Gastrocnemius medialis (tissue), 4 donors: Measurements from ENCODE around the gene SMOC1. TPM values are rescaled to one million over a fixed set of nuclear protein-coding genes. Genes with fewer than 3 reads are reported as not detected.

Source experiments
- ATAC-seq, 2 donors: fragments of 150-250 bp; one replicate each; pipeline ENCODE4 v1.9.1; 2016
- DNase-seq, 2 donors: peaks; one replicate each; pipeline ENCODE4 v3.0.0-alpha.2; 2019
- H3K27ac ChIP-seq, 4 donors: fragments of 200-600 bp; sonication (generic); 1 replicate in 1 of 4; 2 replicates in 3 of 4; pipeline ENCODE4 v1.5.1; 2016 to 2018; ENCODE audit warnings: mild to moderate bottlenecking in 2 of 4, moderate library complexity in 1 of 4
- H3K27me3 ChIP-seq, 3 donors: fragments of 200-600 bp; sonication (generic) in 2 of 3; 1 replicate in 1 of 3; 2 replicates in 2 of 3; pipeline versions ENCODE4 v1.5.1 to v1.6.0; 2016 to 2019; ENCODE audit warnings: mild to moderate bottlenecking in 1 of 3, moderate library complexity in 1 of 3
- H3K36me3 ChIP-seq, 2 donors: fragments of 200-600 bp; sonication (generic) in 1 of 2; one replicate each; pipeline ENCODE4 v1.5.1; 2017 to 2018
- H3K4me1 ChIP-seq, 2 donors: fragments of 200-600 bp; sonication (generic) in 1 of 2; one replicate each; pipeline ENCODE4 v1.5.1; 2016 to 2017; ENCODE audit warnings: mild to moderate bottlenecking in 2 of 2
- H3K4me3 ChIP-seq, 4 donors: fragments of 200-600 bp; sonication (generic) in 3 of 4; 1 replicate in 1 of 4; 2 replicates in 3 of 4; pipeline ENCODE4 v1.5.1; 2016 to 2019; ENCODE audit warnings: mild to moderate bottlenecking in 2 of 4
- H3K9me3 ChIP-seq, 3 donors: fragments of 200-600 bp; sonication (generic) in 2 of 3; 1 replicate in 1 of 3; 2 replicates in 2 of 3; pipeline ENCODE4 v1.5.1; 2016 to 2019
- POLR2A ChIP-seq, 2 donors: fragments of 450-650 bp; IDR thresholded peaks; one replicate each; pipeline ENCODE4 v1.6.1; 2017; ENCODE audit warnings: antibody characterized with exemption in 2 of 2, mild to moderate bottlenecking in 2 of 2, moderate library complexity in 2 of 2
- in situ Hi-C, 4 donors: fragments of 200-750 bp; cut with MboI; loops; one replicate each; pipeline versions ENCODE4 v1.15.0 to v1.8.0; 2017; ENCODE audit warnings: low sequenced_read_pairs in 4 of 4
- intact Hi-C: fragments of 100-400 bp; cut with DNase I; formaldehyde crosslinking; loops from one replicate; pipeline ENCODE4 v1.15.1; 2023; ENCODE audit warnings: low total_unique reads
- total RNA-seq, 4 donors: library from RNA; depleted of rRNA; stranded (reverse); fragments of >200 nt; gene quantifications; one replicate each; pipeline versions ENCODE4 v1.1.0 to v1.2.3, GENCODE V29; 2016
- TF ChIP-seq, protein P1 (sequence below), 5 experiments: fragments of 450-650 bp in 3 of 5; fragments of 200-600 bp in 2 of 5; sonication (generic) in 2 of 5; IDR thresholded peaks in 4 of 5; conservative IDR thresholded peaks in 1 of 5; 1 replicate in 4 of 5; 2 replicates in 1 of 5; pipeline ENCODE4 v1.5.1; 2016 to 2019; ENCODE audit warnings: antibody characterized with exemption in 5 of 5, mild to moderate bottlenecking in 3 of 5, moderate library complexity in 3 of 5

The SMOC1 gene
- total RNA-seq, 4 donors from 2014 or later = 2.7 to 10.2 (median 7.8) TPM

DNA sequence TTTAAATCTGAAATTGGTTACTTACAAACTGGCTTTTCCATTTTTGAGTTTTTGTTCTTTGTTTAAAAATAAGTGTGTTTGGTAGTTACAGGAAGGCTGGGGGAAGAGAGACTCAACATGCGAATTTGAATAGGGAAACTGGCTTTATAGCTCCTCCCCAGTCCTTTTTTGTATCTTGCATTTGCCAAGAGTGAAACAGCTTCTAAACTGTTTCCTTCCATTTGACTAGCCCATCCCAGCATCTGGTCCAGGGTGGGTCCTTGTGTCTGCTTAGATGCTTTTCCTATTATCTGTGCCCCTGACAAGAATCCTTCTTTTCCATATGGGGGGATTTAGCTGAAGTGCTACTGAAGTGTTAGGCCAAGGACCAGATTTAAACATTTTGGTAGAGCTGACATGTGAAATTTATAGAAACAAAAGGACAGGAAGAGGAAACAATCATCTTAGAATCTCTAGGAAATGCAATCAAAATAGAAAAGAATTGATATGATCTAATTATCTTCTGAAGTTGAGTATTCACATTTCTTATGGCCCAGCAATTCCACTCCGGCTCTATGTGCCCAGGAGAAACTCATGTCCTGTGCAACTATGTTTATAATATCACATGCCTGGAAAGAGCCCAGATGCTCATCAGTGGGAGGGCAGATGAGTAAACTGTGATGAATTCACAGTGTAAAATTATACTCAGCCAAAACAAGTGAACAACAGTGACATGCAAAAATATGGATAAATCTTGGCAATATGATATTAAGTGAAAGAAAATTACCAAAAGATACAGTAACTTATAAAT, 7.4 kb downstream of the SMOC1 start:
- no peaks in the 10 kb centered on the region for H3K36me3 ChIP-seq
- intact Hi-C loops (no loop called here), in situ Hi-C loops (no loop called here)
- H3K4me3 ChIP-seq = no peak overlapping the region
- peaks cover 3 to 8% of the 10 kb centered on the region in 2 donors for H3K4me1 ChIP-seq
- peak overlapping the region in 1 of 4 donors; percentile 50 for H3K27ac ChIP-seq
- no peaks in the 10 kb centered on the region for H3K9me3 ChIP-seq
- ATAC-seq = peak; percentile 49 to 88
- no peaks in the 10 kb centered on the region for H3K27me3 ChIP-seq
- TF ChIP-seq, protein P1, sequence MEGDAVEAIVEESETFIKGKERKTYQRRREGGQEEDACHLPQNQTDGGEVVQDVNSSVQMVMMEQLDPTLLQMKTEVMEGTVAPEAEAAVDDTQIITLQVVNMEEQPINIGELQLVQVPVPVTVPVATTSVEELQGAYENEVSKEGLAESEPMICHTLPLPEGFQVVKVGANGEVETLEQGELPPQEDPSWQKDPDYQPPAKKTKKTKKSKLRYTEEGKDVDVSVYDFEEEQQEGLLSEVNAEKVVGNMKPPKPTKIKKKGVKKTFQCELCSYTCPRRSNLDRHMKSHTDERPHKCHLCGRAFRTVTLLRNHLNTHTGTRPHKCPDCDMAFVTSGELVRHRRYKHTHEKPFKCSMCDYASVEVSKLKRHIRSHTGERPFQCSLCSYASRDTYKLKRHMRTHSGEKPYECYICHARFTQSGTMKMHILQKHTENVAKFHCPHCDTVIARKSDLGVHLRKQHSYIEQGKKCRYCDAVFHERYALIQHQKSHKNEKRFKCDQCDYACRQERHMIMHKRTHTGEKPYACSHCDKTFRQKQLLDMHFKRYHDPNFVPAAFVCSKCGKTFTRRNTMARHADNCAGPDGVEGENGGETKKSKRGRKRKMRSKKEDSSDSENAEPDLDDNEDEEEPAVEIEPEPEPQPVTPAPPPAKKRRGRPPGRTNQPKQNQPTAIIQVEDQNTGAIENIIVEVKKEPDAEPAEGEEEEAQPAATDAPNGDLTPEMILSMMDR (IDR thresholded peaks at IDR 0.05 in 4 of 5, conservative IDR thresholded peaks at IDR 0.05 in 1 of 5) = no peak
- TF ChIP-seq POLR2A (IDR thresholded peaks at IDR 0.05) = peak in 1 of 2 donors; percentile 15
- DNase-seq = no peak

DNA sequence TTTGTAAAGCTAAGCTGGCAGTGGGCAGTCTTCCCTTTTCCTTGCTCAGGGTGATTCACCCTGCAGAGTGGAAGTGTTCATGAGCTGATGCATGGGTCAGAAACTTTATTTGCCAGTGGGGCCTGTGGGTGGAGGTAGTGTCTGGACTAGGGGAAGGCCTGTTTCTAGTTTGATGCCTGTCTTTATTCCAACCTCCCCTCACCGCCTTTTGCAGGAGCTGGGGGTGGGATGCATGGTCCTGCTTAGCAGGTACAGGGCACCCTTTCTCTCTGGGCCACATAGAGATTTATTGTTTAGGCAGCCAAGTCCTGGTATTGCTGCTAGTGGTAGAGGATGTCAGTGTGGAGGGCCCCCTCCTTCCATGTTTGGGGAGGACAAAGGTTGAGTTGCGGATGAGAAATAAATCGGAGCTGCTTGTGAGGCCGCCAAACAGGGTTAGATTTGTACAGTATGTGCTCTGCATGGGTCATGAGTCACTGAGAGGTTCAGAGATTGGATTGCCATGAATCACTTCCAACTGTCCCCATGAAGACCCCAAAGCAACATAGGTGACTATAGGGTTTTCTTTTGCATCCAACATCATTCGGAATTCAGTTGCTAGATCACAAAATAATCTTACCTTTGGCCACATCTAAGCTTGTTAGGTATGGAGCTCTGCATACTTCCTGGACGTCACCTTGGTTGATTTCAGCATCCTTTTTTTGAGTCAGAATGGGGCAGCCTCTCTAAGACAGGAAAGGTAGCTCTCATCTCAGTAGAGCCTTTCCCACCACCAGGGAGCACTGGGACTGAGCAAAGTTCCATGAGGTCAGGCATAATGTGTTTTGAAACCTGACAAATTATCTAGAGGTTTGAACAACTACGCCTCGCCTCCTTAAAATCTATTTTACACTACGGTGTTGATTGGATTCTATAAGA, 8.8 kb downstream of the SMOC1 start:
- peak in 1 of 2 donors; percentile 55 for ATAC-seq
- Histone ChIP-seq H3K4me3 (no peak overlapping the region), H3K36me3 (no peaks in the 10 kb centered on the region), H3K4me1 (peaks cover 0 to 8% of the 10 kb centered on the region in 2 donors), H3K9me3 (no peaks in the 10 kb centered on the region), H3K27me3 (no peaks in the 10 kb centered on the region), H3K27ac (peak overlapping the region in 1 of 4 donors; percentile 50)
- intact Hi-C loops (no loop called here), in situ Hi-C loops (no loop called here)
- no peak for DNase-seq
- TF ChIP-seq, protein P1 (IDR thresholded peaks at IDR 0.05 in 4 of 5, conservative IDR thresholded peaks at IDR 0.05 in 1 of 5) = no peak
- TF ChIP-seq POLR2A (IDR thresholded peaks at IDR 0.05) = no peak

DNA sequence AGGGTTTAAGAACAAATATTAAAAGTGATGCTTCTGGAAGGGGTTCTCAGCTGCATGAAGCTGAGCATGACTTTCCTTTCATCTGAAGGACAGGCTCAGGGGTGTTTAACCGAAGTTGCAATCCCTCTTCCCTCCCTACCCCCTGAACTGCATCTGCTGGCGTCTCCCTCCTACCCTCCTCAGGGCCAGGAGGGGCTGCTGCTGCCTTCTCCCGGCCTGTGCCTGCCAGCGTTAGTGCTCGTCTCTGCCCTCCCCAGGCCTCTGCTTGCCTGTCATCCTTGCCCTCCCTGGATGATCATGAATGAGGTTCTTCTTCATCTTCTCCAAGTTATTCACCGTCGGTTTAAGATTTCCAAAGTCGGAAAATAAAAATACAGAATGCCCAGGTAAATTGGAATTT, 12.2 kb downstream of the SMOC1 start:
- H3K4me1 ChIP-seq = peaks cover 0 to 8% of the 10 kb centered on the region in 2 donors
- H3K9me3 ChIP-seq = no peaks in the 10 kb centered on the region
- no peaks in the 10 kb centered on the region for H3K27me3 ChIP-seq
- no peak overlapping the region for H3K27ac ChIP-seq
- intact Hi-C loops (no loop called here), in situ Hi-C loops (no loop called here)
- no peak for ATAC-seq
- H3K36me3 ChIP-seq = no peaks in the 10 kb centered on the region
- TF ChIP-seq, protein P1 (IDR thresholded peaks at IDR 0.05 in 4 of 5, conservative IDR thresholded peaks at IDR 0.05 in 1 of 5) = no peak
- TF ChIP-seq POLR2A (IDR thresholded peaks at IDR 0.05) = no peak
- DNase-seq = no peak
- no peak overlapping the region for H3K4me3 ChIP-seq

DNA sequence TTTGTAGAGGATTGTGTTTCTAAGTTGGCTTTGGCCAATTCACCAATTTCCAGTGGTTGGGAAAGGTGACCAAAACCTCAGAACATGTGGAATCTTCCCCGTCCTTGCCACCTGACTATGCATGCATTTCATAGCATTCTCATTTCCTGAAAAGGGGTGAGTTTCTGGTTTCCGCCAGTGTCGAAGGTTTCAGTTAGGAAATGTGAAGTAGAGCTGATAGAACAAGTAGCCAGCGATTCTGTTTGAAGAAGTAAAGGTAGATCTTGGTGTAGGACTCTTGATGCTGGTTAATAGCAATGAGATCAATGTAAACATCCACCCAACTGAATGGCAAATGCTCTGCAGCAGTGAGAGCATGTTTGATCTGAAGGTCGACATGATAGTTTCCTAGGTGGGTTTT, 15.9 kb downstream of the SMOC1 start:
- no peaks in the 10 kb centered on the region for H3K4me1 ChIP-seq
- ATAC-seq = no peak
- H3K9me3 ChIP-seq = no peaks in the 10 kb centered on the region
- in situ Hi-C loops = no loop called here
- H3K27ac ChIP-seq = no peak overlapping the region
- no peak overlapping the region for H3K4me3 ChIP-seq
- no peaks in the 10 kb centered on the region for H3K27me3 ChIP-seq
- DNase-seq = no peak
- no peaks in the 10 kb centered on the region for H3K36me3 ChIP-seq
- intact Hi-C loops = no loop called here
- TF ChIP-seq, protein P1 (IDR thresholded peaks at IDR 0.05 in 4 of 5, conservative IDR thresholded peaks at IDR 0.05 in 1 of 5) = no peak
- no peak for TF ChIP-seq POLR2A (IDR thresholded peaks at IDR 0.05)
